WTC11 (cell line): Measurements from ENCODE around the gene CENPE. TPM values are rescaled to one million over a fixed set of nuclear protein-coding genes. Genes with fewer than 3 reads are reported as not detected.

ENCODE experiments used
- AR ChIP-seq: fragments of 250-450 bp; sonication (Bioruptor Pico); IDR thresholded peaks from 2 replicates; pipeline ENCODE4 v1.9.0; 2021; ENCODE audit warnings: mild to moderate bottlenecking
- ATF3 ChIP-seq: sonication (generic); formaldehyde crosslinking; conservative IDR thresholded peaks from 2 replicates; pipeline ENCODE4 v1.8.1; 2022; ENCODE audit warnings: mild to moderate bottlenecking, missing genetic modification reagents
- EMX1 ChIP-seq: fragments of 250-450 bp; sonication (Bioruptor Pico); IDR thresholded peaks from 2 replicates; pipeline ENCODE4 v1.8.0; 2021; ENCODE audit warnings: mild to moderate bottlenecking
- FOXJ3 ChIP-seq: sonication (generic); formaldehyde crosslinking; IDR thresholded peaks from 2 replicates; pipeline ENCODE4 v1.9.0; 2021; ENCODE audit warnings: missing genetic modification reagents, mild to moderate bottlenecking, borderline replicate concordance
- JAZF1 ChIP-seq: fragments of 250-450 bp; sonication (Bioruptor Pico); IDR thresholded peaks from 2 replicates; pipeline ENCODE4 v1.9.0; 2021; ENCODE audit warnings: moderate library complexity, mild to moderate bottlenecking, inconsistent platforms
- JUN ChIP-seq: sonication (generic); formaldehyde crosslinking; IDR thresholded peaks from 2 replicates; pipeline ENCODE4 v1.8.0; 2023; ENCODE audit warnings: mild to moderate bottlenecking, missing genetic modification reagents
- KAT7 ChIP-seq: sonication (generic); formaldehyde crosslinking; IDR thresholded peaks from 2 replicates; pipeline ENCODE4 v1.8.1; 2023; ENCODE audit warnings: missing genetic modification reagents, mild to moderate bottlenecking, borderline replicate concordance
- RELA ChIP-seq: sonication (generic); formaldehyde crosslinking; IDR thresholded peaks from 2 replicates; pipeline ENCODE4 v1.8.1; 2022; ENCODE audit warnings: missing genetic modification reagents, mild to moderate bottlenecking, borderline replicate concordance
- SMAD3 ChIP-seq: sonication (generic); formaldehyde crosslinking; IDR thresholded peaks from 2 replicates; pipeline ENCODE4 v1.8.0; 2022; ENCODE audit warnings: missing genetic modification reagents, mild to moderate bottlenecking, borderline replicate concordance
- SOX15 ChIP-seq: fragments of 250-450 bp; sonication (Bioruptor Pico); IDR thresholded peaks from 2 replicates; pipeline ENCODE4 v1.9.0; 2021; ENCODE audit warnings: mild to moderate bottlenecking
- TEAD1 ChIP-seq: sonication (generic); formaldehyde crosslinking; IDR thresholded peaks from 2 replicates; pipeline ENCODE4 v1.8.0; 2022; ENCODE audit warnings: mild to moderate bottlenecking, missing genetic modification reagents
- ZNF232 ChIP-seq: sonication (generic); formaldehyde crosslinking; IDR thresholded peaks from 2 replicates; pipeline ENCODE4 v1.8.0; 2022; ENCODE audit warnings: mild to moderate bottlenecking, missing genetic modification reagents
- ZNF263 ChIP-seq: sonication (generic); formaldehyde crosslinking; IDR thresholded peaks from 2 replicates; pipeline ENCODE4 v1.8.1; 2022; ENCODE audit warnings: low read depth, mild to moderate bottlenecking, moderate library complexity, missing genetic modification reagents
- ZNF416 ChIP-seq: fragments of 250-450 bp; sonication (Bioruptor Pico); IDR thresholded peaks from 2 replicates; pipeline ENCODE4 v1.9.0; 2021; ENCODE audit warnings: mild to moderate bottlenecking, inconsistent platforms
- ZNF423 ChIP-seq: fragments of 250-450 bp; sonication (Bioruptor Pico); IDR thresholded peaks from 2 replicates; pipeline ENCODE4 v2.1.2; 2022; ENCODE audit warnings: mild to moderate bottlenecking, moderate library complexity
- total RNA-seq: library from RNA; stranded (reverse); gene quantifications from 3 replicates; pipeline ENCODE4 v1.2.3, GENCODE V29; 2021
- TF ChIP-seq, protein P1 (sequence below): fragments of 200-600 bp; IDR thresholded peaks from 2 replicates; pipeline ENCODE4 v1.8.0; 2022; ENCODE audit warnings: antibody characterized with exemption
- TF ChIP-seq, protein P2 (sequence below): sonication (generic); formaldehyde crosslinking; IDR thresholded peaks from 2 replicates; pipeline ENCODE4 v1.8.0; 2022; ENCODE audit warnings: mild to moderate bottlenecking, missing genetic modification reagents
- TF ChIP-seq, protein P3 (sequence below): sonication (generic); formaldehyde crosslinking; IDR thresholded peaks from 2 replicates; pipeline ENCODE4 v1.8.1; 2023; ENCODE audit warnings: mild to moderate bottlenecking, missing genetic modification reagents
- TF ChIP-seq, protein P4 (sequence below): sonication (generic); formaldehyde crosslinking; IDR thresholded peaks from 2 replicates; pipeline ENCODE4 v1.8.0; 2023; ENCODE audit warnings: missing genetic modification reagents
- TF ChIP-seq, protein P5 (sequence below): sonication (generic); formaldehyde crosslinking; IDR thresholded peaks from 2 replicates; pipeline ENCODE4 v1.8.0; 2022; ENCODE audit warnings: mild to moderate bottlenecking, missing genetic modification reagents
- TF ChIP-seq, protein P6 (sequence below): sonication (generic); formaldehyde crosslinking; IDR thresholded peaks from 2 replicates; pipeline ENCODE4 v1.8.1; 2023; ENCODE audit warnings: mild to moderate bottlenecking, missing genetic modification reagents, moderate library complexity
- TF ChIP-seq, protein P7 (sequence below): fragments of 250-450 bp; sonication (Bioruptor Pico); IDR thresholded peaks from 2 replicates; pipeline ENCODE4 v1.9.0; 2021; ENCODE audit warnings: mild to moderate bottlenecking, borderline replicate concordance

CENPE gene
- total RNA-seq, 1 experiment from 2014 or later: 46.6 TPM

DNA sequence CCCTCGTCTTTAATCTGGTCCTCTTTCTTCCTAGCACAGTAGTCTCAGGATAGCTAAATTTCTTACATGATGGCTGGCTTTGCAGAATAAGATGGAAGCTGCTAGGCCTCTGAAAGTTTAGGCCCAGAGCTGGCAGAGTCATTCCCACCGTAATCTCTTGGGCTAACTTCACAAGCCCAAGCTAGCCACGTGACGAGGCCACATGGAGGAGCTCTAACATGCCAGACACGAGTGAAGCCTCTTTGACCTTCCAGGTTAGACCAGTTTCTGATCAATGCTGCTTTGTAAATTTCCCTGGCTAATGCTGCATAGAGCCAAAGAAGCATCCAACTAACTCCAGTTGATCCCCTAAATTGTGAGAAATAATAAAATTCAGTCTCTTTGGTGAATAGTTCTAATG lies 9.5 kb upstream of the CENPE start (continued):
- TF ChIP-seq ZNF423 (no peak), ATF3 (CRISPR knock-in tag) (no peak), JUN (CRISPR knock-in tag) (no peak), JAZF1 (CRISPR knock-in tag) (no peak), SOX15 (CRISPR knock-in tag) (no peak), ZNF232 (CRISPR knock-in tag) (no peak), ZNF263 (no peak), SMAD3 (CRISPR knock-in tag) (no peak), KAT7 (no peak), RELA (CRISPR knock-in tag) (no peak), FOXJ3 (CRISPR knock-in tag) (no peak), EMX1 (CRISPR knock-in tag) (no peak), TEAD1 (no peak), ZNF416 (CRISPR knock-in tag) (no peak), AR (no peak)
- TF ChIP-seq, protein P1, sequence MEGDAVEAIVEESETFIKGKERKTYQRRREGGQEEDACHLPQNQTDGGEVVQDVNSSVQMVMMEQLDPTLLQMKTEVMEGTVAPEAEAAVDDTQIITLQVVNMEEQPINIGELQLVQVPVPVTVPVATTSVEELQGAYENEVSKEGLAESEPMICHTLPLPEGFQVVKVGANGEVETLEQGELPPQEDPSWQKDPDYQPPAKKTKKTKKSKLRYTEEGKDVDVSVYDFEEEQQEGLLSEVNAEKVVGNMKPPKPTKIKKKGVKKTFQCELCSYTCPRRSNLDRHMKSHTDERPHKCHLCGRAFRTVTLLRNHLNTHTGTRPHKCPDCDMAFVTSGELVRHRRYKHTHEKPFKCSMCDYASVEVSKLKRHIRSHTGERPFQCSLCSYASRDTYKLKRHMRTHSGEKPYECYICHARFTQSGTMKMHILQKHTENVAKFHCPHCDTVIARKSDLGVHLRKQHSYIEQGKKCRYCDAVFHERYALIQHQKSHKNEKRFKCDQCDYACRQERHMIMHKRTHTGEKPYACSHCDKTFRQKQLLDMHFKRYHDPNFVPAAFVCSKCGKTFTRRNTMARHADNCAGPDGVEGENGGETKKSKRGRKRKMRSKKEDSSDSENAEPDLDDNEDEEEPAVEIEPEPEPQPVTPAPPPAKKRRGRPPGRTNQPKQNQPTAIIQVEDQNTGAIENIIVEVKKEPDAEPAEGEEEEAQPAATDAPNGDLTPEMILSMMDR: no peak
- TF ChIP-seq, protein P2, sequence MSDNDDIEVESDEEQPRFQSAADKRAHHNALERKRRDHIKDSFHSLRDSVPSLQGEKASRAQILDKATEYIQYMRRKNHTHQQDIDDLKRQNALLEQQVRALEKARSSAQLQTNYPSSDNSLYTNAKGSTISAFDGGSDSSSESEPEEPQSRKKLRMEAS (CRISPR knock-in tag): peak; percentile 41; the same call in 1 of the 2 replicates
- TF ChIP-seq, protein P3, sequence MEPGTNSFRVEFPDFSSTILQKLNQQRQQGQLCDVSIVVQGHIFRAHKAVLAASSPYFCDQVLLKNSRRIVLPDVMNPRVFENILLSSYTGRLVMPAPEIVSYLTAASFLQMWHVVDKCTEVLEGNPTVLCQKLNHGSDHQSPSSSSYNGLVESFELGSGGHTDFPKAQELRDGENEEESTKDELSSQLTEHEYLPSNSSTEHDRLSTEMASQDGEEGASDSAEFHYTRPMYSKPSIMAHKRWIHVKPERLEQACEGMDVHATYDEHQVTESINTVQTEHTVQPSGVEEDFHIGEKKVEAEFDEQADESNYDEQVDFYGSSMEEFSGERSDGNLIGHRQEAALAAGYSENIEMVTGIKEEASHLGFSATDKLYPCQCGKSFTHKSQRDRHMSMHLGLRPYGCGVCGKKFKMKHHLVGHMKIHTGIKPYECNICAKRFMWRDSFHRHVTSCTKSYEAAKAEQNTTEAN (CRISPR knock-in tag): no peak
- TF ChIP-seq, protein P4, sequence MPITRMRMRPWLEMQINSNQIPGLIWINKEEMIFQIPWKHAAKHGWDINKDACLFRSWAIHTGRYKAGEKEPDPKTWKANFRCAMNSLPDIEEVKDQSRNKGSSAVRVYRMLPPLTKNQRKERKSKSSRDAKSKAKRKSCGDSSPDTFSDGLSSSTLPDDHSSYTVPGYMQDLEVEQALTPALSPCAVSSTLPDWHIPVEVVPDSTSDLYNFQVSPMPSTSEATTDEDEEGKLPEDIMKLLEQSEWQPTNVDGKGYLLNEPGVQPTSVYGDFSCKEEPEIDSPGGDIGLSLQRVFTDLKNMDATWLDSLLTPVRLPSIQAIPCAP (CRISPR knock-in tag): no peak
- TF ChIP-seq, protein P5, sequence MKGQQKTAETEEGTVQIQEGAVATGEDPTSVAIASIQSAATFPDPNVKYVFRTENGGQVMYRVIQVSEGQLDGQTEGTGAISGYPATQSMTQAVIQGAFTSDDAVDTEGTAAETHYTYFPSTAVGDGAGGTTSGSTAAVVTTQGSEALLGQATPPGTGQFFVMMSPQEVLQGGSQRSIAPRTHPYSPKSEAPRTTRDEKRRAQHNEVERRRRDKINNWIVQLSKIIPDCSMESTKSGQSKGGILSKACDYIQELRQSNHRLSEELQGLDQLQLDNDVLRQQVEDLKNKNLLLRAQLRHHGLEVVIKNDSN (CRISPR knock-in tag): peak; percentile 52
- TF ChIP-seq, protein P6, sequence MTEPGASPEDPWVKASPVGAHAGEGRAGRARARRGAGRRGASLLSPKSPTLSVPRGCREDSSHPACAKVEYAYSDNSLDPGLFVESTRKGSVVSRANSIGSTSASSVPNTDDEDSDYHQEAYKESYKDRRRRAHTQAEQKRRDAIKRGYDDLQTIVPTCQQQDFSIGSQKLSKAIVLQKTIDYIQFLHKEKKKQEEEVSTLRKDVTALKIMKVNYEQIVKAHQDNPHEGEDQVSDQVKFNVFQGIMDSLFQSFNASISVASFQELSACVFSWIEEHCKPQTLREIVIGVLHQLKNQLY: no peak
- TF ChIP-seq, protein P7, sequence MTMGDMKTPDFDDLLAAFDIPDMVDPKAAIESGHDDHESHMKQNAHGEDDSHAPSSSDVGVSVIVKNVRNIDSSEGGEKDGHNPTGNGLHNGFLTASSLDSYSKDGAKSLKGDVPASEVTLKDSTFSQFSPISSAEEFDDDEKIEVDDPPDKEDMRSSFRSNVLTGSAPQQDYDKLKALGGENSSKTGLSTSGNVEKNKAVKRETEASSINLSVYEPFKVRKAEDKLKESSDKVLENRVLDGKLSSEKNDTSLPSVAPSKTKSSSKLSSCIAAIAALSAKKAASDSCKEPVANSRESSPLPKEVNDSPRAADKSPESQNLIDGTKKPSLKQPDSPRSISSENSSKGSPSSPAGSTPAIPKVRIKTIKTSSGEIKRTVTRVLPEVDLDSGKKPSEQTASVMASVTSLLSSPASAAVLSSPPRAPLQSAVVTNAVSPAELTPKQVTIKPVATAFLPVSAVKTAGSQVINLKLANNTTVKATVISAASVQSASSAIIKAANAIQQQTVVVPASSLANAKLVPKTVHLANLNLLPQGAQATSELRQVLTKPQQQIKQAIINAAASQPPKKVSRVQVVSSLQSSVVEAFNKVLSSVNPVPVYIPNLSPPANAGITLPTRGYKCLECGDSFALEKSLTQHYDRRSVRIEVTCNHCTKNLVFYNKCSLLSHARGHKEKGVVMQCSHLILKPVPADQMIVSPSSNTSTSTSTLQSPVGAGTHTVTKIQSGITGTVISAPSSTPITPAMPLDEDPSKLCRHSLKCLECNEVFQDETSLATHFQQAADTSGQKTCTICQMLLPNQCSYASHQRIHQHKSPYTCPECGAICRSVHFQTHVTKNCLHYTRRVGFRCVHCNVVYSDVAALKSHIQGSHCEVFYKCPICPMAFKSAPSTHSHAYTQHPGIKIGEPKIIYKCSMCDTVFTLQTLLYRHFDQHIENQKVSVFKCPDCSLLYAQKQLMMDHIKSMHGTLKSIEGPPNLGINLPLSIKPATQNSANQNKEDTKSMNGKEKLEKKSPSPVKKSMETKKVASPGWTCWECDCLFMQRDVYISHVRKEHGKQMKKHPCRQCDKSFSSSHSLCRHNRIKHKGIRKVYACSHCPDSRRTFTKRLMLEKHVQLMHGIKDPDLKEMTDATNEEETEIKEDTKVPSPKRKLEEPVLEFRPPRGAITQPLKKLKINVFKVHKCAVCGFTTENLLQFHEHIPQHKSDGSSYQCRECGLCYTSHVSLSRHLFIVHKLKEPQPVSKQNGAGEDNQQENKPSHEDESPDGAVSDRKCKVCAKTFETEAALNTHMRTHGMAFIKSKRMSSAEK (CRISPR knock-in tag): no peak
- TF ChIP-seq, all 79 proteins: peak for 4
